ENCODE data around the gene ZDHHC17.
"Not testable (repeated sequence)": the region's sequence is repeated elsewhere in the genome, so short reads cannot be mapped to it uniquely, and the experiment has no call there.

Gene ZDHHC17

DNA sequence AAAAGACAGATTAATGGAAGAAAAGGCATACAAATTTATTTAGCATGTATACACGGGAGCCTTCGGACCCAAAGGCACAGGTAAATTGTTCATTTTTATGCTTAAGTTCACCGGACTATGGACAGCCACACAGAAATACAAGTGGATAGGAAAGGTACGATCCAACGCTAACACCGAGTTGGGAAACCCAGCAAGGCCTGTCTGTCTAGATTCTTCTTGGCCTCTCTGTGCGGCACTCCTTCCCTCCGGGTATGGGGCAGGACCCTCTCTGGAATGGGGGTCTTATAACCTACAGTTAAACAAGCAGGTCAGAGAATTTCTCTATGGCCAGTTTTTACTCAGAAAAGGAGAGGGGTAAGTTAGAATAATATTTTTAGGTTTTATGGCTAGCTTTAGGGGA lies 23.4 kb upstream of the ZDHHC17 start:
- no peaks in the 10 kb centered on the region for H3K4me1 Mint-ChIP-seq (ENCODE audit: low read depth in 2 of 2)
- no peak overlapping the region for H3K4me3 Mint-ChIP-seq
- no peak overlapping the region for H3K27ac Mint-ChIP-seq
- ATAC-seq (replicated peaks) (no peak), DNase-seq (no peak)
- no peaks in the 10 kb centered on the region for H3K9me3 Mint-ChIP-seq
- no peaks in the 10 kb centered on the region for H3K36me3 Mint-ChIP-seq (ENCODE audit: insufficient read depth)
- H3K27me3 Mint-ChIP-seq = peaks cover 72 to 76% of the 10 kb centered on the region in 2 donors

DNA sequence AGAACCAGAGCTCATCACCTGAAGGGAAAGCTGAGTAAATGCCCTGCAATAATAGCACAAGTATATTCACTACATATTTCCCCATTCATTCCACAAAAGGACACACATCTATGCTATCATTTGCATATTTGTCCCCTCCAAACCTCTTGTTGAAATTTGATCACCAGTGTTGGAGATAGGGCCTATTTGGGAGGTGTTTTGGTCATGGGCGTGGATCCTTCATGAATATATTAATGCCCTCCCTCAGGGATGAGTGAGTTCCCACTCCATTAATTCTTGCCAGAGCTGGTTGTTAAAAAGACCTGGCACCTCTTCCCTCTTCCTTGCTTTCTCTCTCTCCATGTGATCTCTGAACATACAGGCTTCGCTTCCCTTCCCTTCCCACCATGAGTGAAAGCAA lies 18.6 kb upstream of the ZDHHC17 start:
- Mint-ChIP-seq H3K27ac (no peak overlapping the region), H3K4me1 (ENCODE audit: low read depth in 2 of 2) (no peaks in the 10 kb centered on the region), H3K27me3 (peaks cover 40 to 47% of the 10 kb centered on the region in 2 donors), H3K36me3 (ENCODE audit: insufficient read depth) (no peaks in the 10 kb centered on the region), H3K9me3 (no peaks in the 10 kb centered on the region), H3K4me3 (no peak overlapping the region)
- DNase-seq (no peak), ATAC-seq (replicated peaks) (no peak)

DNA sequence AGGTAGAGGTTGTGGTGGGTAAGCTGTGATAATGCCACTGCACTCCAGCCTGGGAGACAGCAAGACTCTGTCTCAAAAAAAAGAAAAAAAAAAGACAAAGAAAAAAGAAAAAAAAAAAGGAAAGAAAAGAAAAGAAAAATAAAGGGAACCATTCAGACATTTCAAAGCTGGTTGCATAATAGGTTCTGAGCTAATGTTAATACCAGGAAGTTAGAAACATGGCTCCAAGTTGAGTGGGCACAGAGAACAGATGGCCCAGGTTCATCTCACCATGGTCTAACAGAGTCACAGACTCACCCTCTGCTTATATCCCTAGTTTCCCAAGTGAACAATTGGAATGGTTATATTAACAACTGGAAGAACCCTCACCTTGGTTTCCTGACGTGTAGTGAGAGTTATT lies 17.4 kb upstream of the ZDHHC17 start:
- Mint-ChIP-seq H3K9me3 (no peaks in the 10 kb centered on the region), H3K36me3 (ENCODE audit: insufficient read depth) (no peaks in the 10 kb centered on the region), H3K27ac (no peak overlapping the region), H3K4me1 (ENCODE audit: low read depth in 2 of 2) (no peaks in the 10 kb centered on the region), H3K4me3 (no peak overlapping the region), H3K27me3 (peaks cover 36 to 45% of the 10 kb centered on the region in 2 donors)
- ATAC-seq (replicated peaks) (no peak), DNase-seq (no peak)

DNA sequence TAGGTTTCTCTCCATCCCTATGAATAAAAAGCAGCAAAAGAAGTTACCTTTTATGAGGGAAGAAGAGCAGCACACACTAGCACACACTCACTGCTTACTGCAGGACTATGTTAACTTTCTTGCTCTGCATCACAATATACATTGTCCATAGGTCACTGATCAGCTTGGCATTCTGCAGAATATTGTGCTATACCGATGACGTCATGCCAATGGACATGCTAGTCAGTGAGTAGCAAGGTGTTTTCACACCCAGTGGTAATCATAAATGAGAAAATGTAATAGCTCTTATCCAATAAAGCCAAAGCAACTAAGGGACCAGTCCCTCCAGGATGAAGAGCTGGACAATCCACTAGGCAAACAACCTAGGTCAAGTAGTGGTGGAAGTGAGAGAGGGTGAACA lies 16.7 kb upstream of the ZDHHC17 start:
- H3K27ac Mint-ChIP-seq = no peak overlapping the region
- H3K36me3 Mint-ChIP-seq (ENCODE audit: insufficient read depth) = no peaks in the 10 kb centered on the region
- H3K27me3 Mint-ChIP-seq = peaks cover 35 to 38% of the 10 kb centered on the region in 2 donors
- no peak for ATAC-seq (replicated peaks)
- no peaks in the 10 kb centered on the region for H3K9me3 Mint-ChIP-seq
- no peak overlapping the region for H3K4me3 Mint-ChIP-seq
- no peaks in the 10 kb centered on the region for H3K4me1 Mint-ChIP-seq (ENCODE audit: low read depth in 2 of 2)
- no peak for DNase-seq

DNA sequence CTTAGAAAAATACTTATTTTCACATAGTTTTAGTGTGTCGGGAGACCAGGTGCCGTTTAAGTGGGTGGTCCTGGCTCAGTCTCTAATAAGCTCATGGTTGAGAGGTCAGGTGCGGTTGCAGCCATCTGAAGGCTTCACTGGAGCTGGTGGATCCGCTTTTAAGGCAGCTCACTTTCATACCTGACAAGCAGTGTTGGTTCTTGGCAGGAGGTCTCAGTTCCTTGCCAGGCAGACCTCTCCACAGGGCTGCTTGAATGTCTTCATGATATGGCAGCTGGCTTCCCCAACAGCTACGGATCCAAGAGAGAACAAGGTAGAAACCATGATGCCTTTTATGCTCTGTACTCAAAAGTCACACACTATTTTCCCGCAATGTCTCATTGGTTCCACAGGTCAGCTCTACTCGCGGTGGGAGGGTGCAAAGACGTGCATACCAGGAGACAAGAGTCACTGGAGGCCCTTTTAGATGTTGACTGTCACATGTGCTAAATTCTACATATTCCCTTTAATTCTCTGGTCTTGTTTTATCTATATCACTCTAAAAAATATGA lies 8.0 kb upstream of the ZDHHC17 start:
- Mint-ChIP-seq H3K4me3 (no peak overlapping the region), H3K4me1 (ENCODE audit: low read depth in 2 of 2) (no peaks in the 10 kb centered on the region), H3K27ac (no peak overlapping the region), H3K36me3 (ENCODE audit: insufficient read depth) (peaks cover 3% of the 10 kb centered on the region), H3K27me3 (peaks cover 0 to 17% of the 10 kb centered on the region in 2 donors), H3K9me3 (no peaks in the 10 kb centered on the region)
- ATAC-seq (replicated peaks) = no peak
- DNase-seq = no peak

DNA sequence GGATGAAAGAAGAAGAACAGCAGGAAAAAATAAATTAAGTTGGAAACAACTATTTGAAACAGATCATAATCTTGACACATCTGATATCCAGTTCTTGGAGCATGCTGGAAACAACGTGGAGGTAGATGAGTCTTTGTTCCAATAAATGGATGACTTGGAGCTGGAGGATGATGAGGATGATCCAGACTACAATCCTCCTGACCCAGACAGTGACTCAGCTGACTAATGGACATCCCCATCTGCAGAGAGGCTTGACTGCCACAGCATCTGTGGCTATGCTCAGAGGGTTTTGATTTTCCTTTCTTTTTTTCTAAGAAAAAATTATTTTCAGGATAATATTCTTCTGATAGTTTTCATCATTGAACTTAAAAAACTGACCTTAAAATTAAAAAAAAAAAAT lies 6.2 kb upstream of the ZDHHC17 start:
- H3K4me1 Mint-ChIP-seq (ENCODE audit: low read depth in 2 of 2) = peaks cover 0 to under 1% of the 10 kb centered on the region in 2 donors
- no peak overlapping the region for H3K4me3 Mint-ChIP-seq
- no peak for DNase-seq
- no peaks in the 10 kb centered on the region for H3K9me3 Mint-ChIP-seq
- ATAC-seq (replicated peaks) = no peak
- H3K36me3 Mint-ChIP-seq (ENCODE audit: insufficient read depth) = peaks cover 3% of the 10 kb centered on the region
- H3K27me3 Mint-ChIP-seq = peaks cover 0 to 10% of the 10 kb centered on the region in 2 donors
- no peak overlapping the region for H3K27ac Mint-ChIP-seq

DNA sequence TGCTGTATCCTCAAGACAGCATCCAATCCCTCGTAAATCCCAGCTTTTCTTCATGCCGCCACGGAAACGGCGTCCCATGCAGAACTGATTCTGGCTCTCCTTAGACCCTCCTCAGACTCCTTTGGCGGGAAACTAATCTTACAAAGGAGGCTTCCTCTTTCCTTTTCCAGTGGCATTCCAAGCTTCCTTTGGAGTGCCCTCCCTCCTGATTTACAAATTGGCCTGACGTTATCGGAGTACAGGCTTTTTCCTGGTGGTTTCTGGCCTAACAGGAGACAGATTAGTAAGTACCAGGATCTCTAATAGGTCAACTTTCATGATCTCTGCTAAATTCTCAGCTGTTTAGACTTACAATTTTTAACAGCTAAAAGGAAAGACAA lies 1.3 kb upstream of the ZDHHC17 start:
- Mint-ChIP-seq H3K9me3 (no peaks in the 10 kb centered on the region), H3K27ac (peak overlapping the region in 1 of 2 donors; percentile 98), H3K4me3 (peak overlapping the region; percentile 92 to 96), H3K27me3 (no peaks in the 10 kb centered on the region), H3K36me3 (ENCODE audit: insufficient read depth) (peaks cover 20% of the 10 kb centered on the region), H3K4me1 (ENCODE audit: low read depth in 2 of 2) (peaks cover 15 to 31% of the 10 kb centered on the region in 2 donors)
- no peak for ATAC-seq (replicated peaks)
- no peak for DNase-seq

DNA sequence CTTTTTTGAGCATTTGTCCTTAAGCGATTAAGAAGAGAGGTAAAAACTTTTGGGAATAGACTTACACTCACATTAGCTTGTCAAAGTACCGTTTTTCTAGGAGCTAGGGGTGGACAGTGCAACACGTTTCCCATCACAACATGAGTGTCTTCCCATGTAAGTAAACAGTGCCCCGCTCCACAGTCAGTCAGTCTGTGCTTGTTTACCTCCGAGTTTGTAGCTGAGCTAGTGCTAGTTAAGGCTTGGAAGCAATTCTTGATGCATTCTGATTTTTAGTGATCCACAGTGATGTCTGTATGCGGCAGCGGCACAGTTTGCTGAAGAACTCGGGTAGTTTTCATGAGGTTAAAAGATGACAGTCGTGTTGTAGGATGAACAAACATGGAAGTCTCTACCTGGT lies 941 bp downstream of the ZDHHC17 start:
- Mint-ChIP-seq H3K4me3 (peak overlapping the region; percentile 92 to 96), H3K9me3 (no peaks in the 10 kb centered on the region), H3K4me1 (ENCODE audit: low read depth in 2 of 2) (peaks cover 16 to 38% of the 10 kb centered on the region in 2 donors), H3K27ac (peak overlapping the region; percentile 97 to 98), H3K36me3 (ENCODE audit: insufficient read depth) (peaks cover 17% of the 10 kb centered on the region), H3K27me3 (no peaks in the 10 kb centered on the region)
- DNase-seq (no peak), ATAC-seq (replicated peaks) (no peak)

DNA sequence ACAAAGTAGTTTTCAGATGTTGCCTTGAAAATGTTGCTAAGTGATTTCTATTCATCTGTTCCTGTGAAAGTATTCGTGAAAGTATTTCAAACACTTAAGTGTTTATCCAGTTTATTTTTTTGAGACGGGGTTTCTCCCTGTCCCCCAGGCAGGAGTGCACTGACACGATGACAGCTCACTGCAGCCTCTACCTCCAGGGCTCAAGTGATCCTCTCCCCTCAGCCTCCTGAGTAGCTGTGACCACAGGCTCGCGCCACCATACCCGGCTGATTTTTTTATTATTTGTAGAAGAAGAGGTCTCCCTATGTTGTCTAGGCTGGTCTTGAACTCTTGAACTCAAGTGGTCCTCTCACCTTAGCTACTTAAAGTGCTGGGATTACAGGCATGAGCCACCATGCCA lies 1.7 kb downstream of the ZDHHC17 start:
- Mint-ChIP-seq H3K27ac (peak overlapping the region; percentile 97 to 98), H3K4me3 (peak overlapping the region; percentile 92 to 96), H3K9me3 (no peaks in the 10 kb centered on the region), H3K36me3 (ENCODE audit: insufficient read depth) (peaks cover 17% of the 10 kb centered on the region), H3K4me1 (ENCODE audit: low read depth in 2 of 2) (peaks cover 17 to 43% of the 10 kb centered on the region in 2 donors), H3K27me3 (no peaks in the 10 kb centered on the region)
- no peak for DNase-seq
- no peak for ATAC-seq (replicated peaks)

DNA sequence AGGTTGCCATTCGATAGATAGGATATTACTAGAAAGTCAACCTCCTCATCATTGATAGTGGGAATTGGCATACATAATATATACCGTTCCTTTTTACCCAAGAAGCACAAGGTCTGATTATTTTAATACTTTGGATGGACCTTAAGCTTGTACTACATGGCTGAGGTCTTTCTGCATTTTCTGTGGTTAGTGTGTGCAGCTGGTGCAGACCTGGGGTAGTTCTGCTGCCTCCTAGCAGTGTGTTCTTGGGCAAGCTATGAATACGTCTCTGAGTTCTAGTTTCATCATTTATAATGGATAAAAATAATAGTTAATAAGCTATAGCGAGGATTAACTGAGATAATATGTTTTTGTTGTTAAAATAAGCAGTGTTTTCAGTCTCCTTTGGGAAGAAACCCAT lies 2.2 kb downstream of the ZDHHC17 start:
- Mint-ChIP-seq H3K36me3 (ENCODE audit: insufficient read depth) (peaks cover 17% of the 10 kb centered on the region), H3K27ac (peak overlapping the region; percentile 97 to 98), H3K4me3 (no peak overlapping the region), H3K9me3 (no peaks in the 10 kb centered on the region), H3K4me1 (ENCODE audit: low read depth in 2 of 2) (peaks cover 17 to 43% of the 10 kb centered on the region in 2 donors), H3K27me3 (no peaks in the 10 kb centered on the region)
- no peak for DNase-seq
- no peak for ATAC-seq (replicated peaks)

DNA sequence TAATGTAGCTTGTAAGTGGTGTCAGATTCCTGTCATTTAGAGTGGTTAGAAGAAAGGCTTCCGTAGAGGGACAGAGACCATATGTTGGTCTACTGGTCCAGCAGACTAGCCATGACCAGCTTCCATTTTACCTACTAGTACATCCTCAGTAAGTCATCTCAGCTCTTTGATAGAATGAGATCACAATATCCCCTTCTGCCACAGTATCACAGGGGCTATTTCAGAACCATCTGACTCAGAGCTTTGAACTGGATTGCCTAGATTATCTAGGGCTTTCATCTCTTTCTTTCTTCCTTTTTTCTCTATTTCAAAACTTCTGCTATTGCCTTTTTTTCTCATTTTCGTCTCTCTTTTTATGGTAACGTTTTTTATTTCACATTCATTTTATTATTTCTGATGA lies 4.7 kb downstream of the ZDHHC17 start:
- ATAC-seq (replicated peaks) = no peak
- H3K27ac Mint-ChIP-seq = no peak overlapping the region
- H3K4me1 Mint-ChIP-seq (ENCODE audit: low read depth in 2 of 2) = peaks cover 20 to 52% of the 10 kb centered on the region in 2 donors
- no peaks in the 10 kb centered on the region for H3K9me3 Mint-ChIP-seq
- no peak overlapping the region for H3K4me3 Mint-ChIP-seq
- no peak for DNase-seq
- no peaks in the 10 kb centered on the region for H3K27me3 Mint-ChIP-seq
- H3K36me3 Mint-ChIP-seq (ENCODE audit: insufficient read depth) = peaks cover 13% of the 10 kb centered on the region

DNA sequence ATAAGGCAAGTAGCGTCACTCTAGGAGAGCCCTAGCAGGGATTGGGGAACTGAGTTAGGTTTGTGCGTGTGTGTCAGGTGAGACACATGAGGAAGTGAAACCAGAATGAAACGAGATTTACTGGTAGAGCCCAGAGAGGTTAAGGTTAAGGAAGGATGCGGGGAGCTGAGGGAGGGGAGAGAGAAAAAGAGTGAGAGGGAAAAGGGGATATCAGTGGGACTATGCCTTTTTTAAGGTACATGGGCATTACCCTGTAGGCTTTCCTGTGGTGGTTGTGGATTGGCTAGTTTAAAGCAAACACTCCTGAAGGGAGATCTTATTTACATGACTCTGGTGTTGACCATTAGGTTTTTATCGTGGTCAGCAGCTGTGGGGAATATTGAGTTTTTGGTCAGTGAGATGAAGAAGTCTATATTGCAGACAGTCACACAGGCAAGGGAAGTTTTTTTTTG lies 13.9 kb downstream of the ZDHHC17 start:
- peaks cover 42 to 54% of the 10 kb centered on the region in 2 donors for H3K4me1 Mint-ChIP-seq (ENCODE audit: low read depth in 2 of 2)
- no peak for DNase-seq
- H3K4me3 Mint-ChIP-seq = peak overlapping the region in 1 of 2 donors; percentile 51
- H3K27ac Mint-ChIP-seq = peak overlapping the region; percentile 15 to 30
- no peaks in the 10 kb centered on the region for H3K9me3 Mint-ChIP-seq
- ATAC-seq (replicated peaks) = peak; percentile 58
- peaks cover 14% of the 10 kb centered on the region for H3K36me3 Mint-ChIP-seq (ENCODE audit: insufficient read depth)
- no peaks in the 10 kb centered on the region for H3K27me3 Mint-ChIP-seq

DNA sequence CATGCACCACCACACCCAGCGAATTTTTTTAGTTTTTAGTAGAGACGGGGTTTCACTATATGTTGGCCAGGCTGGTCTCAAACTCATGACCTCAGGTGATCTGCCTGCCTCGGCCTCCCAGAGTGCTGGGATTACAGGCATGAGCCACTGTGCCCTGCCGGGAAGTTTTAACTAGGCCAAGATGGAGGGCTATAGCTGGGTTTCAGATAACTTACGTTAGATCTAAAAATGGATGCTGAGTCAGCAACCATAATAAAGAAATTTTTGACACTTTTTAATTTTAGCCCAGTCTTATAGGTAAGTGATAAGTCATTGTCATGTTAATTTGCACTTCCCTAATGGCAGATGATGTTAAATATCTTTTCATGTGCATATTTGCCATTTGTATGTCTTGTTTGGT lies 14.4 kb downstream of the ZDHHC17 start:
- Mint-ChIP-seq H3K4me1 (ENCODE audit: low read depth in 2 of 2) (peaks cover 42 to 52% of the 10 kb centered on the region in 2 donors), H3K27me3 (no peaks in the 10 kb centered on the region), H3K9me3 (no peaks in the 10 kb centered on the region), H3K27ac (peak overlapping the region; percentile 15 to 30), H3K36me3 (ENCODE audit: insufficient read depth) (peaks cover 11% of the 10 kb centered on the region), H3K4me3 (no peak overlapping the region)
- ATAC-seq (replicated peaks) (no peak), DNase-seq (no peak)

DNA sequence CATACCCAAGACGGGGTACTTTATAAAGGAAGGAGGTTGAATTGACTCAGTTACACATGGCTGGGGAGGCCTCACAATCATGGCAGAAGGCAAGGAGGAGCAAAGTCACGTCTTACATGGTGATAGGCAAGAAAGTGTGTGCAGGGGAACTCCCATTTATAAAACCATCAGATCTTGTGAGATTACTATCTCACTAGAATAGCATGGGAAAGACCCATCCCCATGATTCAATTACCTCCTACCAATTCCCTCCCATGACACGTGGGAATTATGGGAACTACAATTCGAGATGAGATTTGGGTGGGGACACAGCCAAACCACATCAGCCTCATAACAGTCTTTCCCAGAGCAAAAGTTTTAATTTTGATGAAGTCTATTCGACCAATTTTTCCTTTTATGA lies 15.4 kb downstream of the ZDHHC17 start:
- Mint-ChIP-seq H3K4me1 (ENCODE audit: low read depth in 2 of 2) (peaks cover 43 to 60% of the 10 kb centered on the region in 2 donors), H3K27ac (peak overlapping the region in 1 of 2 donors; percentile 17)
- not testable (repeated sequence) for H3K9me3 Mint-ChIP-seq; ATAC-seq (replicated peaks); H3K27me3 Mint-ChIP-seq; H3K4me3 Mint-ChIP-seq; DNase-seq; H3K36me3 Mint-ChIP-seq (ENCODE audit: insufficient read depth)

Data from effector memory CD8-positive, alpha-beta T cell (primary cell).